GM18861 (cell line): ENCODE data around the gene TAS2R19.
A peak's percentile ranks its signal among the peaks of the same experiment; 100 is the strongest.
"Not testable (repeated sequence)": the region's sequence is repeated elsewhere in the genome, so short reads cannot be mapped to it uniquely, and the experiment has no call there.

Experiments used
- ATAC-seq: cut with Tn5 transposase; IDR thresholded peaks from one replicate; pipeline ENCODE4 v1.9.1; 2021; ENCODE audit not compliant: unreplicated experiment

TAS2R19 gene

DNA sequence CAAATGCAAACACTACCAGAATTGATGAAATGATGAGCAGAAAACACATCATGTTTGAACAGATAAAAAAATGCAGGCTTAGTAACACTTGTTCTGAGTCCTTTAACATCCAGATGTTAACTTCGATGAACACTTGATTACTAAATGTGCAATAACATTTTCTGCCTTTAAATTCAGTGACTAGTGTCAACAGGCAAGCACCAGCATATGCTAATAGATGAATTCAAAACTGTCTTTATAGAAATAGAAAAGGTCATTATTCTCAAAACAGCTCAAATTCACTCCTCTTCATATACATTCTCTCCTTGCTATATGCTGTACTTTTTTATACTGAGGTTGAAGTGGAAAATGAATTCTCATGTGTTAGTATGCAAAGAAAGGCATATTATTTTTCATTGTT lies at the start of gene TAS2R19:
Gene TAS2R19, minus strand, starts transcription at position 101 of the 400 bp plus-strand sequence. Its CDS starts 49 bp downstream, at position 52.
- no peak for ATAC-seq

DNA sequence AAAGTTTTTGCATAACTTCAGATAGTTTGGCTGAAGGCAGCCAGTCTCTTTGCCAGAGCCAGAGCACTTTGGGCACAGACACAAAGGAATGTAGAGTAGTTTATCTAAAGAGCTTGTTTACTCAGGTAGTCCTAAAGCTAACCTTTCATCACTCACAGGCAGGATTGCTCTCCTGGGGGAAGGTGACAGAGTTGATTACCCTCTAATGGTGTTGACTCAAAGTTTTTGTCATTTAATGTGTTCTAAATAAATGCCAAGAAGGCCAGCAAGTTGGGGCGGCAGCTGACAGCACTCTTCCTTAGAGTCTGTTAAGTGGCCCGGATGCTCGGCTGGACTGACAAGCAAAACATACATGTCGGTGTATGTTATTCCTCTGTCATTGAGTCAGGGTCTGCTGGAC lies 49.0 kb upstream of the TAS2R19 start:
- no peak for ATAC-seq

- ATAC-seq = no peak
These were observed 48.6 kb upstream of the TAS2R19 start for GRCh38 chr12:11070999-11071398.

GRCh38 chr12:11069854-11070365 lies 47.5 kb upstream of the TAS2R19 start:
- ATAC-seq = no peak

GRCh38 chr12:11067514-11067913 lies 45.1 kb upstream of the TAS2R19 start:
- ATAC-seq = no peak

DNA sequence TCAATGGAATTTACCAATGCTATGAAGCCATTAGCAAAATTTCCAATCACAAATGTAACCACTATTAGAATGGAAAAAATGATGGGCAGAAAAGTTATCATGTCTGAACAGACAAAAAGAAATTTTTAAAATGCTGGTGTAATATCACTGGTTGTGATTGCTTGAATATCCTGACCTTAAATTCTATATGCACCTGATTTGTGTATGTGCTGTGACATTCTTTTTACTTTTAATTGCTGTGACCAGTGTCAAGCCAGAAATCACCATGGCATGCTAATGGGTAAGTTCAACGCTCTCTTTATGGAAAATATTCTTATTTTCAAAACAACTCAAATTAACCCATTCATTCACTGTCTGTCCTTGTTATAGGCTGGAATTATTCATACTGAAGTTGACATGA lies 39.8 kb upstream of the TAS2R19 start, which contains the start of gene TAS2R46:
Gene TAS2R46, minus strand, starts transcription at position 101 of the 400 bp plus-strand sequence. Its CDS starts 0 bp downstream, at position 101.
- ATAC-seq = not testable (repeated sequence)

DNA sequence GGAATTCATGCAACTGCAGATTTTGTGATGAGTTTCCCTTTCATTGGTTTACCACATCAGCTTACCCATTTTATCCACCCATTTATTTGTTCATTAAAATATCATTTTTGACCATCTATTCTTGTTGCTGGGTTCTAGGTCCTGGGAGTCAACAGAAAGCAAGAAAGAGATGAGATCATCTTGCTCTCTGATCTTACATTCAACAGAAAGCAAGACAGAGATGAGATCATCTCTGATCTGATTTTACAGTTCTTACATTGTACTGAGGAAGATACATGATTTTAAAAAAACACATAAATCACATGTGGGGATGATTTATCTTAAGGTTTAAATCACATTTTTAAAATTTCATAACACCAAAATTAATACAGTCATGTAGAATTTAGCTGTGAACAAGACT lies 37.4 kb upstream of the TAS2R19 start:
- no peak for ATAC-seq

DNA sequence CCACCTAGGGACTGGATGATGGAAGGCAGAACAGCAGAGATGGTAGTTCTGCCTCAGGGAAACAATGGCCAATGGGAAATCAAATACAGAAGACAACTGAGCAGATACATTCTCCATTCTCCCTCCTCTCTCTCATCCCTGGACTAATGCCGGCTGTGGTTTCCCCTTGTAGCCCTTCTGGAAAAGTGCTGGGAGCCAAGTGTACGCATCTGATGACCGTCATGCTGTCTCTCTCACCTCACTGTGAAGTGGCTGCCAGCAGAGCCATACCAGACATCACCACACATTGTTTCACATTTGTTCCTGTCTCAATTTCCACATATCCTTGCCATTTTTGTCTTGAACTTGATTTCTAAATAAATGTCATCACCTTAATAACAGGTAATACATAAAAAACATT lies 36.6 kb upstream of the TAS2R19 start:
- ATAC-seq = no peak

DNA sequence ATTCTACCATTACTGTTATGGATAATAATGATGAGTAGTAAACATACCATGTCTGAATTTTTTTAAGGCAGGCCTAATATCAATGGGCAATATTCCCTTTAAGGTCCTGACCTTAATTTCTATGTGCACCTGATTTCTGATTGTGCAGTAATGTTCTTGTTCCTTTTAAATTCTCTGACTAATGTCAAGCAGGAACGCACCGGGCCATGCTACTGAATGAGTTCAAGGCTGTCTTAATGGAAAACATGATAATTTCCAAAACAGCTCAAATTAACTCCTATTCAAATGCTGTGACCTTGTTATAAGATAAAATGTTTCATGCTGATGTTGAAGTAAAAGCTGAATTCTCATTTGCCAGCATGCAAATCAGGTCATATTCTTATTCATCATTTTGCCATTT lies 32.9 kb upstream of the TAS2R19 start:
- ATAC-seq = no peak

- not testable (repeated sequence) for ATAC-seq
These were observed 27.5 kb upstream of the TAS2R19 start for GRCh38 chr12:11049806-11050531.

- ATAC-seq = not testable (repeated sequence)
These were observed 18.9 kb upstream of the TAS2R19 start for GRCh38 chr12:11041366-11041765.

- ATAC-seq = no peak
These were observed 17.7 kb upstream of the TAS2R19 start for GRCh38 chr12:11040162-11040561.

- no peak for ATAC-seq
These were observed 16.8 kb upstream of the TAS2R19 start for GRCh38 chr12:11039171-11039570.

DNA sequence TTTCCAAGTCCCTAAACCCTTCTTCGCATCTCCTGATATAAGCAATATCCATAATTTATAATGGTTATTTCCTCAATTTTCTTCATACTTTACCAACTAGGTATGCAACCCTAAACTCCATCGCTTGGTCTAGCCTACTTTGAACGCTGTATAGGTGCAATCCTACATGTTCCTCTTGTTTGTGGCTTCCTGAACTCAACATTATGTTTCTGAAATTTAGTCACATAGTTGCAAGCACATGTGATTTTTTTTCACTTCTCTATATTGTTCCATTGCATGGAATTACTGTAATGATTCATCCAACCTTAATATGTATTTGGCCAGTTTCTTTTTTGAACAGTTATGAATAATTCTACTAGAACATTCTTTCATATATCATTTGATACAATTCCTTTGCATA lies 11.5 kb upstream of the TAS2R19 start:
- ATAC-seq = peak; percentile 86

DNA sequence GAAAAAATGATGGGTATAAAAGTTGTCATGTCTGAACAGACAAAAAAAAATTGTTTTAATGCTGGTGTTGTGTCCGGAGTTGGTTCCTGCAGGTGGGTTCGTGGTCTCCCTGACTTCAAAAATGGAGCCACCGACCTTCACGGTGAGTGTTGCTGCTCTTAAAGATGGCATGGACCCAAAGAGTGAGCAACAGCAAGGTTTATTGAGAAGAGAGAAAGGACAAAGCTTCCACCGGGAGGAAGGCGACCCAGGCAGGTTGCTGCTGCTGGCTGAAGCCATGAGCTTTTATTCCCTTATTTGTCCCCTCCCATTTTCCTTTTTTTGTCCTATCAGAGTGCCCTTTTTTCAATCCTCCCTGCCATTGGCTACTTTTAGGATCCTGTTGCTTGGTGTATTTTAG lies 8.9 kb upstream of the TAS2R19 start, which contains the start of gene TAS2R31:
Gene TAS2R31, minus strand, starts transcription at position 101 of the 400 bp plus-strand sequence. Its CDS starts 72 bp downstream, at position 29.
- no peak for ATAC-seq

DNA sequence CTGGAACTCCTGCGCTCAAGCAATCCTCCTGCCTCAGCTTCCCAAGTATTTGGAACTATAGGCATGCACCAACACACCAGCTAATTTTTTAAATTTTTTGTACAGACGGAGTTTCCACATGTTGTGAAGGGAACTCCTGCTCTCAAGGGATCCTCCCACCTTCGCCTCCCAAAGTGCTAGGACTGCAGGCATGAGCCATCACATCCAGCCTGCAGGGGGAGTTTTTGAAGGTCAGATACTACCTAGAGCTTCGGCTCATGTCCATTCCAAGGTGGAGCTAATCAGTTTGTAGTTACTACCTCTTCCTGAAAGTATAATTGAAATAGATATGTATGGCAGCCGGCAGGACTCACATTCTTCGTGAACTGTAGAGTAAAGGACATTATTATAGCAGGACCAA lies 3.7 kb upstream of the TAS2R19 start:
- ATAC-seq = no peak

- no peak for ATAC-seq
These were observed 967 bp upstream of the TAS2R19 start for GRCh38 chr12:11023387-11023786.

GRCh38 chr12:11016937-11017336 lies 5.5 kb downstream of the TAS2R19 start:
- no peak for ATAC-seq

GRCh38 chr12:11015775-11016430 lies 6.5 kb downstream of the TAS2R19 start:
- ATAC-seq = no peak

- no peak for ATAC-seq
These were observed 8.2 kb downstream of the TAS2R19 start for GRCh38 chr12:11014234-11014633.

GRCh38 chr12:11007608-11008007 lies 14.8 kb downstream of the TAS2R19 start:
- no peak for ATAC-seq

GRCh38 chr12:10998204-10998603 lies 24.2 kb downstream of the TAS2R19 start, which contains the start of gene TAS2R20:
TAS2R20 (minus strand) TSS chr12:10998304; CDS start chr12:10997875, 429 bp downstream.
- no peak for ATAC-seq
